OCI-LY7 (cell line): ENCODE results near the gene ZNF814. TPM values are rescaled to one million over a fixed set of nuclear protein-coding genes. Genes with fewer than 3 reads are reported as not detected.
A peak's percentile ranks its signal among the peaks of the same experiment; 100 is the strongest.

Experiments
- BruUV-seq: library from RNA; stranded (reverse); fragments of 400-500 nt; replicated peaks from 2 replicates; lab custom pipeline; 2021; lab: Mats Ljungman, UMichigan
- CTCF ChIA-PET: fragments of 300-600 bp; sonication (Branson Sonifier 250); formaldehyde crosslinking; loops from one replicate; lab custom pipeline; 2022; ENCODE audit warnings: antibody characterized with exemption; ENCODE audit not compliant: unreplicated experiment; lab: Charles Lee
- POLR2A ChIA-PET: fragments of 300-600 bp; sonication (Branson Sonifier 250); formaldehyde crosslinking; loops from one replicate; lab custom pipeline; 2022; ENCODE audit warnings: antibody characterized with exemption; lab: Charles Lee
- DNase-seq: peaks from one replicate; pipeline ENCODE4 v3.0.0-alpha.2; 2015; ENCODE audit warnings: low spot score
- H2AFZ ChIP-seq: fragments of 200-600 bp; sonication (generic), shearing (Covaris generic); 2 replicates; pipeline ENCODE4 v1.6.1; 2014; ENCODE audit warnings: mild to moderate bottlenecking, antibody characterized with exemption, low read length, moderate library complexity
- H3K27ac ChIP-seq: fragments of 200-600 bp; sonication (generic); 2 replicates; pipeline ENCODE4 v1.5.1; 2014; ENCODE audit warnings: mixed run types, low read depth, mild to moderate bottlenecking, moderate library complexity, low read length, inconsistent platforms; ENCODE audit not compliant: poor library complexity, severe bottlenecking
- H3K36me3 ChIP-seq: fragments of 200-600 bp; sonication (generic); 2 replicates; pipeline ENCODE4 v1.6.1; 2014; ENCODE audit warnings: mild to moderate bottlenecking, antibody characterized with exemption, low read length, moderate library complexity, mixed read lengths; ENCODE audit not compliant: insufficient read depth
- H3K4me1 ChIP-seq: fragments of 200-600 bp; sonication (generic); 2 replicates; pipeline ENCODE4 v1.5.1; 2014; ENCODE audit warnings: mild to moderate bottlenecking, low read length; ENCODE audit not compliant: insufficient read depth, poor library complexity, severe bottlenecking
- H3K4me2 ChIP-seq: fragments of 200-600 bp; sonication (generic); 2 replicates; pipeline ENCODE4 v1.6.1; 2014; ENCODE audit warnings: mild to moderate bottlenecking, low read length
- H3K4me3 ChIP-seq: fragments of 200-600 bp; sonication (generic); 2 replicates; pipeline ENCODE4 v1.5.1; 2014; ENCODE audit warnings: mild to moderate bottlenecking, low read depth, low read length; ENCODE audit not compliant: poor library complexity, severe bottlenecking
- H3K79me2 ChIP-seq: fragments of 200-600 bp; sonication (generic); 2 replicates; pipeline ENCODE4 v1.6.1; 2016; ENCODE audit warnings: low read depth, mild to moderate bottlenecking, low read length, moderate library complexity, mixed read lengths; ENCODE audit not compliant: insufficient read depth
- H3K9me2 ChIP-seq: fragments of 200-600 bp; sonication (generic); 2 replicates; pipeline ENCODE4 v1.6.1; 2016; ENCODE audit warnings: mild to moderate bottlenecking, low read length, mixed read lengths; ENCODE audit not compliant: insufficient read depth
- H3K9me3 ChIP-seq: fragments of 200-600 bp; sonication (generic); 2 replicates; pipeline ENCODE4 v1.6.1; 2014; ENCODE audit warnings: mild to moderate bottlenecking, mixed run types, low read length, mixed read lengths
- H4K20me1 ChIP-seq: fragments of 200-600 bp; sonication (generic); 2 replicates; pipeline ENCODE4 v1.6.1; 2014; ENCODE audit warnings: mild to moderate bottlenecking, antibody characterized with exemption, low read length, moderate library complexity, mixed read lengths; ENCODE audit not compliant: insufficient read depth
- CTCF ChIP-seq: fragments of 200-600 bp; sonication (generic); conservative IDR thresholded peaks from 2 replicates; pipeline ENCODE4 v1.5.1; 2014; ENCODE audit warnings: mild to moderate bottlenecking, antibody characterized with exemption, low read length, moderate library complexity, mixed read lengths
- EZH2phosphoT487 ChIP-seq: fragments of 200-600 bp; sonication (generic); IDR thresholded peaks from 2 replicates; pipeline ENCODE4 v1.6.1; 2018; ENCODE audit warnings: low read depth, borderline replicate concordance, mild to moderate bottlenecking, mixed run types, antibody characterized with exemption, low read length, moderate library complexity, mixed read lengths
- intact Hi-C: fragments of 100-400 bp; cut with micrococcal nuclease; formaldehyde crosslinking; loops from one replicate; pipeline ENCODE4 v1.10.0; 2022; ENCODE audit not compliant: unreplicated experiment
- total RNA-seq, 2 experiments: library from RNA; depleted of rRNA in 1 of 2; stranded (reverse); fragments of >200 nt in 1 of 2; shearing (Covaris generic) in 1 of 2; gene quantifications; 2 replicates each; pipeline ENCODE4 v1.2.3, GENCODE V29; 2014 to 2022

The ZNF814 gene
- total RNA-seq, 2 experiments from 2014 or later, result 30.4 to 50.1 TPM

GRCh38 chr19:57819475-57820148, 69.2 kb downstream of the ZNF814 start:
- peaks cover 4% of the 10 kb centered on the region; the same call in 1 of the 2 replicates for H4K20me1 ChIP-seq
- POLR2A ChIA-PET, result interaction anchor here (1.0 to 1.1 kb wide), 3 partner anchors 17 to 88 kb away, joined by 3 to 8 read pairs (median 5); no protein-coding TSS in a partner anchor
- CTCF ChIA-PET, result no interaction called here
- H3K4me1 ChIP-seq, result peaks cover 34% of the 10 kb centered on the region
- peak overlapping the region; percentile 92 for H3K4me2 ChIP-seq
- peaks cover 39% of the 10 kb centered on the region for H3K36me3 ChIP-seq
- peak overlapping the region; percentile 90 for H3K4me3 ChIP-seq
- no peaks in the 10 kb centered on the region for H3K9me3 ChIP-seq
- no TSS peak for BruUV-seq
- H3K79me2 ChIP-seq, result peaks cover 50% of the 10 kb centered on the region
- peak overlapping the region; percentile 66 for H2AFZ ChIP-seq
- peak; percentile 48; the same call in 1 of the 2 replicates for TF ChIP-seq CTCF
- no peak for TF ChIP-seq EZH2phosphoT487
- no peaks in the 10 kb centered on the region for H3K9me2 ChIP-seq
- intact Hi-C loops, result no loop called here
- DNase-seq, result peak; percentile 93
- H3K27ac ChIP-seq, result peak overlapping the region; percentile 63

- peaks cover 29% of the 10 kb centered on the region for H3K36me3 ChIP-seq
- H2AFZ ChIP-seq, result peak overlapping the region; percentile 66; the same call in 1 of the 2 replicates
- peaks cover 32% of the 10 kb centered on the region for H3K4me1 ChIP-seq
- peaks cover 4% of the 10 kb centered on the region; the same call in 1 of the 2 replicates for H4K20me1 ChIP-seq
- TF ChIP-seq CTCF (no peak), EZH2phosphoT487 (no peak)
- peak overlapping the region; percentile 90 for H3K4me3 ChIP-seq
- H3K9me3 ChIP-seq, result no peaks in the 10 kb centered on the region
- H3K4me2 ChIP-seq, result peak overlapping the region; percentile 92
- DNase-seq, result no peak
- BruUV-seq, result no TSS peak
- intact Hi-C loops, result no loop called here
- ChIA-PET POLR2A (interaction anchor here (1.0 kb wide), 2 partner anchors 16 to 89 kb away, joined by 3 to 8 read pairs; no protein-coding TSS in a partner anchor), CTCF (no interaction called here)
- H3K79me2 ChIP-seq, result peaks cover 47% of the 10 kb centered on the region
- peak overlapping the region; percentile 63 for H3K27ac ChIP-seq
- no peaks in the 10 kb centered on the region for H3K9me2 ChIP-seq
Observed at GRCh38 chr19:57818378-57818777, 70.5 kb downstream of the ZNF814 start.

- H3K27ac ChIP-seq, result no peak overlapping the region
- peaks cover 4% of the 10 kb centered on the region; the same call in 1 of the 2 replicates for H4K20me1 ChIP-seq
- H3K36me3 ChIP-seq, result peaks cover 26% of the 10 kb centered on the region
- peak overlapping the region; percentile 66; the same call in 1 of the 2 replicates for H2AFZ ChIP-seq
- H3K4me3 ChIP-seq, result no peak overlapping the region
- 0 out of 2 replicates have a peak overlapping the region, but pooled peaks have one; percentile 92 for H3K4me2 ChIP-seq
- no TSS peak for BruUV-seq
- no peak for DNase-seq
- POLR2A ChIA-PET, result no interaction called here
- no peaks in the 10 kb centered on the region for H3K9me2 ChIP-seq
- H3K9me3 ChIP-seq, result no peaks in the 10 kb centered on the region
- H3K79me2 ChIP-seq, result peaks cover 43% of the 10 kb centered on the region
- CTCF ChIA-PET, result no interaction called here
- H3K4me1 ChIP-seq, result peaks cover 31% of the 10 kb centered on the region
- TF ChIP-seq CTCF (no peak), EZH2phosphoT487 (no peak)
- intact Hi-C loops, result no loop called here
Observed at GRCh38 chr19:57817976-57818375, 70.9 kb downstream of the ZNF814 start.
